Lower lobe of right lung (tissue), 2 donors: ENCODE measurements around the gene HENMT1. TPM values are rescaled to one million over a fixed set of nuclear protein-coding genes. Genes with fewer than 3 reads are reported as not detected.

Experiments
- ATAC-seq, 2 donors: fragments of 200-7000 bp; cut with Tn5 transposase; one replicate each; pipeline ENCODE4 v1.9.1; 2020 to 2022; ENCODE audit warnings: mild to moderate bottlenecking in 2 of 2, moderate library complexity in 2 of 2
- DNase-seq: peaks from one replicate; pipeline ENCODE4 v3.0.0-alpha.2; 2020
- H3K27ac ChIP-seq: fragments of 200-600 bp; one replicate; pipeline ENCODE4 v1.8.0; 2022
- H3K27me3 ChIP-seq: fragments of 200-600 bp; one replicate; pipeline ENCODE4 v1.8.0; 2022; ENCODE audit warnings: low read depth
- H3K36me3 ChIP-seq: fragments of 200-600 bp; one replicate; pipeline ENCODE4 v1.8.0; 2022; ENCODE audit warnings: mild to moderate bottlenecking
- H3K4me1 ChIP-seq: fragments of 200-600 bp; one replicate; pipeline ENCODE4 v1.8.0; 2022
- H3K4me3 ChIP-seq: fragments of 200-600 bp; one replicate; pipeline ENCODE4 v1.8.0; 2022; ENCODE audit warnings: mild to moderate bottlenecking
- H3K9me3 ChIP-seq: fragments of 200-600 bp; one replicate; pipeline ENCODE4 v1.8.0; 2022
- CTCF ChIP-seq: fragments of 200-600 bp; IDR thresholded peaks from one replicate; pipeline ENCODE4 v1.8.0; 2022; ENCODE audit warnings: antibody characterized with exemption, mild to moderate bottlenecking
- intact Hi-C: fragments of 100-400 bp; cut with DNase I; formaldehyde crosslinking; loops from one replicate; pipeline ENCODE4 v1.11.0; 2022
- total RNA-seq: library from RNA; stranded (reverse); fragmentation: NEBNext Ultra II Directional; extraction: Animal tissue kit (Norgen Biotek cat#: 25700); gene quantifications from one replicate; pipeline ENCODE4 v1.2.1, GENCODE V29; 2021
- donor health status: DM: no; HTN: yes; CAD: no; lungs with severe emphysema.

Gene HENMT1
- total RNA-seq, 1 donor from 2014 or later = 6.5 TPM

DNA sequence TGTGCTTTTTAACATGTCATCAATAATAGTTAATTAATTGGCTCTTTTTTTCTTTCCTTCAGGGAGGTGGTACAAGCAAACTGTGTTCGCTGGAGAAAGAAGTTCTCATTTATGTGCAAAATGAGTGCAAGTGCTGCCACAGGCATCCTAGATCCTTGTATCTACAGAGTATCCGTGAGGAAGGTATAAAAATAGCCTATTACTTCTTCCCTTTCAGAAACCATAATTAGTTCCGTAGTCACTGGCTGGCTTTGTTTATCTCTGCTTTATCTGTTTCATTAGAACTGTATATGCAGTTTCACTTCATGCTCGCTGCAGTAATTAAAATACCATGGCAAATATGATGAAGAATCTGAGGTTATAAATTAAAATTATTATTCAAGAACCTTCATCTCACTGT is 60.4 kb downstream of the HENMT1 start:
- H3K4me3 ChIP-seq = no peak overlapping the region
- H3K27me3 ChIP-seq = no peaks in the 10 kb centered on the region
- H3K27ac ChIP-seq = no peak overlapping the region
- no peaks in the 10 kb centered on the region for H3K4me1 ChIP-seq
- DNase-seq = no peak
- peaks cover 25% of the 10 kb centered on the region for H3K36me3 ChIP-seq
- TF ChIP-seq CTCF = no peak
- no peaks in the 10 kb centered on the region for H3K9me3 ChIP-seq
- no peak for ATAC-seq
- intact Hi-C loops = no loop called here

GRCh38 chr1:108598340-108598739 is 62.6 kb downstream of the HENMT1 start:
- intact Hi-C loops = no loop called here
- peaks cover 4% of the 10 kb centered on the region for H3K4me1 ChIP-seq
- H3K9me3 ChIP-seq = no peaks in the 10 kb centered on the region
- no peaks in the 10 kb centered on the region for H3K27me3 ChIP-seq
- no peak overlapping the region for H3K4me3 ChIP-seq
- no peak overlapping the region for H3K27ac ChIP-seq
- no peak for TF ChIP-seq CTCF
- ATAC-seq = no peak
- DNase-seq = no peak
- peaks cover 24% of the 10 kb centered on the region for H3K36me3 ChIP-seq

Other genes with a start within 250 kb of the HENMT1 start
- gene NBPF6, start 210.8 kb downstream of the HENMT1 start, total RNA-seq = not detected
- 20.0 TPM for gene EEIG2, start 101.0 kb downstream of the HENMT1 start, total RNA-seq
- gene PRPF38B, start 31.2 kb upstream of the HENMT1 start, total RNA-seq = 41.0 TPM
- not detected for gene FNDC7, start 51.8 kb upstream of the HENMT1 start, total RNA-seq
- 54.4 TPM for gene STXBP3, start 85.6 kb upstream of the HENMT1 start, total RNA-seq
- 1.3 TPM for gene AKNAD1, start 196.0 kb upstream of the HENMT1 start, total RNA-seq
- 16.5 TPM for gene GPSM2, start 215.9 kb upstream of the HENMT1 start, total RNA-seq